Measurements from ENCODE around the gene NXF1.
A peak's percentile ranks its signal among the peaks of the same experiment; 100 is the strongest.
"Not testable (repeated sequence)": the region's sequence is repeated elsewhere in the genome, so short reads cannot be mapped to it uniquely, and the experiment has no call there.

The NXF1 gene

DNA sequence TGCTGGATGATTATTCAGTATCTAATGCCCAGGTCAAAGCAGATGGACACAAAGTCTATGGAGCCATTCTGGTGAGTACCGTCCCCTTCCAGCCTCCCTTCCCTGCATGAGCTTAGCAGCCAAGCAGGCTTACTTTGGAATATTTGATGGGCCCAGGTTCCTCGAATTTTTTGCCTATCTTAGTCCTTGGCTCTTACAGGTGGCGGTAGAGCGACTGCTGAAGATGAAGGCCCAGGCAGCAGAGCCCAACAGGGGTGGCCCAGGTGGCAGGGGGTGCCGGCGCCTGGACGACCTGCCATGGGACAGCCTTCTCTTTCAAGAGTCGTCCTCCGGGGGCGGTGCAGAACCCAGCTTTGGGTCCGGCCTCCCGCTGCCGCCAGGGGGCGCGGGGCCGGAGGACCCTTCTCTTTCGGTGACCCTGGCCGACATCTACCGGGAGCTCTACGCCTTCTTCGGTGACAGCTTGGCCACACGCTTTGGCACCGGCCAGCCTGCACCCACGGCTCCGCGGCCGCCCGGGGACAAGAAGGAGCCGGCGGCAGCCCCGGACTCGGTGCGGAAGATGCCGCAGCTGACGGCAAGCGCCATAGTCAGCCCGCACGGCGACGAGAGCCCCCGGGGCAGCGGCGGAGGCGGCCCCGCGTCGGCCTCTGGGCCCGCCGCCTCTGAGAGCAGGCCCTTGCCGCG lies 18.8 kb downstream of the NXF1 start:
- peak; percentile 92 to 97 (median 95) for DNase-seq

DNA sequence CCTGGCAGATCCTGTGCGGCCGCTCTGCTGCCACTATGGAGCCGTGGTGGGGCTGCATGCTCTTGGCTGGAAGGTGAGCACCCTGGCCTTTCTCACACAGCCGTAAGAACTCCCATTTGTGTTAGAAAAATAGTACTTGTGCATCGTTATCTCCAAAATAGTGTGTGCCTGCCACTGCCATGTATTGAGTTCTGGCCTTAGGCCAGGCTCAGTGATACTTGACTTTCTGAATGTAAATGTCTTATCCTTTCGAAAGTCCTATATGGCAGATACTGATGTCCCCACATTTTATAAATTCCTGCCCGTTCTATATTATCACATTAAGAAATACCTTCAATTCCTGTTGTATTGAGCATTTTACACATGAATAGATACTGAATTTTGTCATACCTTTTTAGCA lies 22.5 kb downstream of the NXF1 start:
- no peak for DNase-seq

GRCh38 chr11:62778441-62778840 lies 26.8 kb downstream of the NXF1 start:
- no peak for DNase-seq

GRCh38 chr11:62777389-62777788 lies 27.9 kb downstream of the NXF1 start:
- DNase-seq, result peak in 2 of 3 donors; percentile 24 to 25

GRCh38 chr11:62775646-62776045 lies 29.6 kb downstream of the NXF1 start:
- DNase-seq, result no peak

GRCh38 chr11:62774407-62774806 lies 30.8 kb downstream of the NXF1 start:
- DNase-seq, result no peak

DNA sequence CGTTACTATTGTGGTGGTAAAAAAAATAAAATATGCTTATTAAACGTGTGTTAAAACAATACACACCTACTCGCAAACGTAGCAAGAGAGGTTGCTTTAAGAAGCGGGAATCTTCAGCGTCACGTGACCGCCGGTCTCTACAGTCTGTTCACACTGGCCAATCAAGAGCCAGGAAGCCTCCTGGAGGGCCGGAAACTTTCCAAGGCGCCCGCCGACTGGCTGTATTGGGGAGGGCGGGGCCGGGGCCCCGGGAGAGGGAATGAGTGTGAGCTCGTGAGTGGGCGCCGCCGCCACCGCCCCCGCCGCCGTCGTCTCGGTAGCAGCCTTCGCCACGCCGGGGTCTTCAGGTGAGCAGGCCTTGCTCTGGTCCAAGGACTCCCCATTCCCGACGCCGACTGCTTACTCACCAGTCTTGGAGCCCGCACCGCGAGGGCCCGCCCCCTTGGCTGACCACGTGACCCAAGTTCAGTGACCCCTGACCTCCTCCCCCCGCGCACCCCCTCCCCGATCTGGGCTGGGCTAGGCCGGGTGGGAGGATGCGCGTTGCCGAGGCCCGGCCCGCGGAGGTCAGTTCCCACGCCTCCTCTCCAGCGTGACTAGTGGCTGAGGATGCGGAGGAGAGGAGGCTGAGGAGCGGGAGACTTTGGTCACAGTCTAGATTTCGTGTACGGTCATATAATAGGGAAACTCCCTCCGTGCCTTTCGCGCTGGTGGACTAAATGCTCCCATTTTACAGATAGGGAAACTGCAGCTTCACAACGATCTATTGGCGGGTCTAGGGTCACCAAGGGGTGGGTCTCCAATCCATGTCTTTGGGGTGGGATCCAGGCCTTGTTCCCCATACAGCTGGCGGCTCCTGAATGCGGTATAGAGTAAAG lies 33.9 kb downstream of the NXF1 start, which contains the start of gene TAF6L:
Gene TAF6L (plus strand): TSS at position 253 of the 878 bp plus-strand sequence. CDS start 4,388 bp downstream, outside the sequence.
- peak; percentile 98 to 99 (median 99) for DNase-seq

DNA sequence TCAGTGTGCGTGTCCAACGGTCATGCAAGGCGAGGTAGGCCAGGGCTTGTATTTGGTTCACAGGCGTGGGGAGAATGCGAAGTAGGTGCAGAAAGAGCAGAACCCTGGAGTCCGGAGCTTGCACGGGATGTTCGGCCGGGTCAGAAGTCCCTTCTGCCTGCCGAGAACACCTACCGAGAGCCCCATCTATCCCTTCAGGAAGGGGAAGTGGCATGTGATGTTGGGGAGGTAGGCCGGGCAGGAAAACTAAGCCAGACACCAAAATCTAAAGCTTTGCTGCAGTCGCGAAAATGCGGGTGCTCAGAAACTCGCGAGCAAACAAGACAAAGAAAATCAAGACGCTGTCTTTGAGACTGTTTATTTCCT lies 34.5 kb downstream of the NXF1 start:
- DNase-seq, result no peak

- not testable (repeated sequence) for DNase-seq
Measured at GRCh38 chr11:62760867-62761227, 44.4 kb downstream of the NXF1 start.

GRCh38 chr11:62757846-62758788 lies 47.1 kb downstream of the NXF1 start:
- DNase-seq, result no peak

DNA sequence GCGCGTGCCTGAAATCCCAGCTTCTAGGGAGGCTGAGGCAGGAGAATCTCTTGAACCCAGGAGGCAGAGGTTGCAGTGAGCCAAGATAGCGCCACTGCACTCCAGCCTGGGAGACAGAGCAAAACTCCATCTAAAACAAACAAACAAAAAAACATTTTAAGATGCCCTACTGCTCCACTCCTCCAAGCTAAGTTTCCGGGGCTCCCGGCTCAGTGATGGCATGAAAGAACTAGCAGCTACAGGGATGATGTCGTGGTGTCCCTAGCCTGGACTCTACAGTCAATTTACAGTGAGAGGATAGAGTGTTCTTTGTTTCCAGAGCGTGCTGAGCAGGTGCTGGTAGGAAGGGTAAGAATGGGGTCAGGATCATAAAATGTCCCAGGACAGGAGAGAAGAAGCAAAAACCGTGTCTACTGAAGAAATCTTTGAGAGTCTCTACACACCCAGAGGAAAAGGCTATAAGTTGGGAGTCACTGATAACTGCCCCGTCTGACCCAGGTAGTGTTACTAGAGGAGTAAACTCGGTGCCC lies 50.1 kb downstream of the NXF1 start:
- no peak for DNase-seq

GRCh38 chr11:62753736-62754603 lies 51.3 kb downstream of the NXF1 start, which contains the start of gene ZBTB3:
TSS of gene ZBTB3 (minus strand) at chr11:62754160. CDS start at chr11:62753664, 496 bp downstream.
- DNase-seq, result peak; percentile 99

- no peak for DNase-seq
Measured at GRCh38 chr11:62752994-62753735, 52.1 kb downstream of the NXF1 start.

- DNase-seq, result no peak
Measured at GRCh38 chr11:62752177-62752785, 53.0 kb downstream of the NXF1 start.

GRCh38 chr11:62749931-62750330 lies 55.3 kb downstream of the NXF1 start:
- DNase-seq, result not testable (repeated sequence)

- no peak for DNase-seq
Measured at GRCh38 chr11:62747475-62748160, 57.6 kb downstream of the NXF1 start.
